Activated CD8-positive, alpha-beta memory T cell treated with anti-CD3 and anti-CD28 coated beads for 36 hours (primary cell): Measurements from ENCODE around the gene GABARAPL1. TPM values are rescaled to one million over a fixed set of nuclear protein-coding genes. Genes with fewer than 3 reads are reported as not detected.
"Not testable (repeated sequence)": the region's sequence is repeated elsewhere in the genome, so short reads cannot be mapped to it uniquely, and the experiment has no call there.

Experiments
- CTCF ChIA-PET: fragments of 350-600 bp; sonication (Branson Sonifier 250); formaldehyde crosslinking; loops from one replicate; lab custom pipeline; 2021; ENCODE audit warnings: antibody characterized with exemption; lab: Charles Lee
- POLR2A ChIA-PET: fragments of 350-600 bp; sonication (Branson Sonifier 250); formaldehyde crosslinking; loops from one replicate; lab custom pipeline; 2021; ENCODE audit warnings: antibody characterized with exemption; lab: Charles Lee
- total RNA-seq, 2 experiments: library from RNA; stranded (reverse); gene quantifications; one replicate each; pipeline ENCODE4 v1.2.3, GENCODE V29; 2021

Gene GABARAPL1
- total RNA-seq, 2 experiments from 2014 or later = 12.7 to 16.8 TPM

GRCh38 chr12:10191865-10192264 is 20.8 kb upstream of the GABARAPL1 start:
- ChIA-PET POLR2A (no interaction called here), CTCF (interaction anchor here (3.2 kb wide), 1 partner anchor 40 kb away, joined by 20 read pairs; no protein-coding TSS in a partner anchor)

- POLR2A ChIA-PET = interaction anchor here (0.7 kb wide), 1 partner anchor 18 kb away, joined by 9 read pairs; no protein-coding TSS in a partner anchor
- CTCF ChIA-PET = interaction anchor here (0.6 to 0.8 kb wide), 3 partner anchors 34 to 538 kb away, joined by 4 to 5 read pairs (median 5); no protein-coding TSS in a partner anchor
Measured at GRCh38 chr12:10194160-10194670, 18.5 kb upstream of the GABARAPL1 start.

GRCh38 chr12:10196210-10196609 is 16.5 kb upstream of the GABARAPL1 start:
- CTCF ChIA-PET = interaction anchor here (0.6 to 0.7 kb wide), 2 partner anchors 186 to 707 kb away, joined by 3 to 4 read pairs; partner anchors contain the start of gene CLEC12B

GRCh38 chr12:10197879-10198278 is 14.8 kb upstream of the GABARAPL1 start:
- ChIA-PET CTCF (no interaction called here), POLR2A (no interaction called here)

More at GRCh38 chr12:10196210-10196609, 16.5 kb upstream of the GABARAPL1 start:
- POLR2A ChIA-PET = interaction anchor here (0.6 kb wide), 1 partner anchor 302 kb away, joined by 3 read pairs; no protein-coding TSS in a partner anchor

GRCh38 chr12:10204495-10204894 is 8.2 kb upstream of the GABARAPL1 start:
- CTCF ChIA-PET = not testable (repeated sequence)

GRCh38 chr12:10205220-10205807 is 7.4 kb upstream of the GABARAPL1 start:
- ChIA-PET CTCF (no interaction called here), POLR2A (no interaction called here)

More at GRCh38 chr12:10204495-10204894, 8.2 kb upstream of the GABARAPL1 start:
- POLR2A ChIA-PET = not testable (repeated sequence)

- CTCF ChIA-PET = no interaction called here
- POLR2A ChIA-PET = interaction anchor here (0.6 kb wide), 1 partner anchor 311 kb away, joined by 4 read pairs; no protein-coding TSS in a partner anchor
Measured at GRCh38 chr12:10207136-10207535, 5.5 kb upstream of the GABARAPL1 start.

- ChIA-PET CTCF (no interaction called here), POLR2A (no interaction called here)
Measured at GRCh38 chr12:10210225-10210624, 2.5 kb upstream of the GABARAPL1 start.

- POLR2A ChIA-PET = interaction anchor here (1.4 kb wide), 1 partner anchor 179 kb away, joined by 3 read pairs; no protein-coding TSS in a partner anchor
- CTCF ChIA-PET = no interaction called here
Measured at GRCh38 chr12:10211101-10211939, 1.4 kb upstream of the GABARAPL1 start.

- ChIA-PET CTCF (no interaction called here), POLR2A (interaction anchor here (0.6 to 1.4 kb wide), 4 partner anchors 15 to 451 kb away, joined by 3 to 7 read pairs (median 4); partner anchors contain the start of gene CD69)
Measured at GRCh38 chr12:10211940-10212738, 538 bp upstream of the GABARAPL1 start.

GRCh38 chr12:10213168-10214135 is 775 bp downstream of the GABARAPL1 start:
- ChIA-PET CTCF (interaction anchor here (0.7 to 0.9 kb wide), 3 partner anchors 125 to 184 kb away, joined by 3 to 4 read pairs (median 4); no protein-coding TSS in a partner anchor), POLR2A (interaction anchor here (0.8 to 1.1 kb wide), 3 partner anchors 93 to 453 kb away, joined by 3 to 6 read pairs (median 5); partner anchors contain the start of gene CD69)

GRCh38 chr12:10214136-10214894 is 1.6 kb downstream of the GABARAPL1 start:
- POLR2A ChIA-PET = interaction anchor here (0.8 to 0.9 kb wide), 3 partner anchors 13 to 171 kb away, joined by 3 to 6 read pairs (median 3); no protein-coding TSS in a partner anchor
- CTCF ChIA-PET = interaction anchor here (0.7 to 1.5 kb wide), 3 partner anchors 21 to 183 kb away, joined by 3 to 5 read pairs (median 4); no protein-coding TSS in a partner anchor

- POLR2A ChIA-PET = interaction anchor here (0.8 kb wide), 1 partner anchor 13 kb away, joined by 3 read pairs; no protein-coding TSS in a partner anchor
- CTCF ChIA-PET = interaction anchor here (1.5 kb wide), 1 partner anchor 21 kb away, joined by 5 read pairs; no protein-coding TSS in a partner anchor
Measured at GRCh38 chr12:10214895-10215267, 2.2 kb downstream of the GABARAPL1 start.

- CTCF ChIA-PET = interaction anchor here (1.5 kb wide), 1 partner anchor 20 kb away, joined by 5 read pairs; no protein-coding TSS in a partner anchor
- POLR2A ChIA-PET = no interaction called here
Measured at GRCh38 chr12:10215436-10215835, 2.8 kb downstream of the GABARAPL1 start.

- ChIA-PET POLR2A (interaction anchor here (0.6 kb wide), 1 partner anchor 329 kb away, joined by 4 read pairs; no protein-coding TSS in a partner anchor), CTCF (interaction anchor here (1.2 kb wide), 1 partner anchor 20 kb away, joined by 3 read pairs; no protein-coding TSS in a partner anchor)
Measured at GRCh38 chr12:10215946-10216345, 3.3 kb downstream of the GABARAPL1 start.

GRCh38 chr12:10218021-10218420 is 5.3 kb downstream of the GABARAPL1 start:
- CTCF ChIA-PET = no interaction called here
- POLR2A ChIA-PET = interaction anchor here (0.7 kb wide), 1 partner anchor 1530 kb away, joined by 3 read pairs; no protein-coding TSS in a partner anchor
